ENCODE data around the gene TMTC2. TPM values are rescaled to one million over a fixed set of nuclear protein-coding genes. Genes with fewer than 3 reads are reported as not detected.
"Not testable (repeated sequence)": the region's sequence is repeated elsewhere in the genome, so short reads cannot be mapped to it uniquely, and the experiment has no call there.

TMTC2 gene
- total RNA-seq, 1 experiment from 2014 or later = 3.1 TPM

GRCh38 chr12:82758749-82759330 lies 72.1 kb downstream of the TMTC2 start:
- in situ Hi-C loops (cut with HindIII; ENCODE audit: low pct_unique_long_range_greater_than_20kb, low sequenced_read_pairs) = no loop called here
- DNase-seq (ENCODE audit: low read depth) = no peak

GRCh38 chr12:82760423-82760822 lies 73.7 kb downstream of the TMTC2 start:
- no peak for DNase-seq (ENCODE audit: low read depth)
- in situ Hi-C loops (cut with HindIII; ENCODE audit: low pct_unique_long_range_greater_than_20kb, low sequenced_read_pairs) = no loop called here

- in situ Hi-C loops (cut with HindIII; ENCODE audit: low pct_unique_long_range_greater_than_20kb, low sequenced_read_pairs); DNase-seq (ENCODE audit: low read depth): not testable (repeated sequence)
Measured at GRCh38 chr12:82765206-82765605, 78.5 kb downstream of the TMTC2 start.

- in situ Hi-C loops (cut with HindIII; ENCODE audit: low pct_unique_long_range_greater_than_20kb, low sequenced_read_pairs) = no loop called here
- DNase-seq (ENCODE audit: low read depth) = no peak
Measured at GRCh38 chr12:82765971-82766705, 79.4 kb downstream of the TMTC2 start.

GRCh38 chr12:82774666-82775065 lies 88.0 kb downstream of the TMTC2 start:
- DNase-seq (ENCODE audit: low read depth) = no peak
- in situ Hi-C loops (cut with HindIII; ENCODE audit: low pct_unique_long_range_greater_than_20kb, low sequenced_read_pairs) = no loop called here

- no peak for DNase-seq (ENCODE audit: low read depth)
- in situ Hi-C loops (cut with HindIII; ENCODE audit: low pct_unique_long_range_greater_than_20kb, low sequenced_read_pairs) = no loop called here
Measured at GRCh38 chr12:82780517-82780916, 93.8 kb downstream of the TMTC2 start.

GRCh38 chr12:82781309-82781997 lies 94.7 kb downstream of the TMTC2 start:
- in situ Hi-C loops (cut with HindIII; ENCODE audit: low pct_unique_long_range_greater_than_20kb, low sequenced_read_pairs) = no loop called here
- DNase-seq (ENCODE audit: low read depth) = no peak

GRCh38 chr12:82783435-82783834 lies 96.7 kb downstream of the TMTC2 start:
- no peak for DNase-seq (ENCODE audit: low read depth)
- in situ Hi-C loops (cut with HindIII; ENCODE audit: low pct_unique_long_range_greater_than_20kb, low sequenced_read_pairs) = no loop called here

GRCh38 chr12:82787016-82787415 lies 100.3 kb downstream of the TMTC2 start:
- in situ Hi-C loops (cut with HindIII; ENCODE audit: low pct_unique_long_range_greater_than_20kb, low sequenced_read_pairs) = no loop called here

GRCh38 chr12:82788594-82788993 lies 101.9 kb downstream of the TMTC2 start:
- in situ Hi-C loops (cut with HindIII; ENCODE audit: low pct_unique_long_range_greater_than_20kb, low sequenced_read_pairs) = no loop called here
- DNase-seq (ENCODE audit: low read depth) = no peak

More at GRCh38 chr12:82787016-82787415, 100.3 kb downstream of the TMTC2 start:
- no peak for DNase-seq (ENCODE audit: low read depth)

GRCh38 chr12:82789674-82790073 lies 103.0 kb downstream of the TMTC2 start:
- in situ Hi-C loops (cut with HindIII; ENCODE audit: low pct_unique_long_range_greater_than_20kb, low sequenced_read_pairs) = no loop called here
- DNase-seq (ENCODE audit: low read depth) = no peak

- no peak for DNase-seq (ENCODE audit: low read depth)
- in situ Hi-C loops (cut with HindIII; ENCODE audit: low pct_unique_long_range_greater_than_20kb, low sequenced_read_pairs) = no loop called here
Measured at GRCh38 chr12:82793751-82794281, 107.1 kb downstream of the TMTC2 start.

- DNase-seq (ENCODE audit: low read depth) = no peak
- in situ Hi-C loops (cut with HindIII; ENCODE audit: low pct_unique_long_range_greater_than_20kb, low sequenced_read_pairs) = no loop called here
Measured at GRCh38 chr12:82797480-82797879, 110.8 kb downstream of the TMTC2 start.

- DNase-seq (ENCODE audit: low read depth) = no peak
- in situ Hi-C loops (cut with HindIII; ENCODE audit: low pct_unique_long_range_greater_than_20kb, low sequenced_read_pairs) = no loop called here
Measured at GRCh38 chr12:82800185-82800584, 113.5 kb downstream of the TMTC2 start.

GRCh38 chr12:82801951-82802610 lies 115.4 kb downstream of the TMTC2 start:
- no peak for DNase-seq (ENCODE audit: low read depth)
- in situ Hi-C loops (cut with HindIII; ENCODE audit: low pct_unique_long_range_greater_than_20kb, low sequenced_read_pairs) = no loop called here

GRCh38 chr12:82803201-82803600 lies 116.5 kb downstream of the TMTC2 start:
- in situ Hi-C loops (cut with HindIII; ENCODE audit: low pct_unique_long_range_greater_than_20kb, low sequenced_read_pairs) = no loop called here
- DNase-seq (ENCODE audit: low read depth) = no peak

GRCh38 chr12:82804601-82805000 lies 117.9 kb downstream of the TMTC2 start:
- in situ Hi-C loops (cut with HindIII; ENCODE audit: low pct_unique_long_range_greater_than_20kb, low sequenced_read_pairs) = no loop called here
- DNase-seq (ENCODE audit: low read depth) = no peak

GRCh38 chr12:82805004-82805403 lies 118.3 kb downstream of the TMTC2 start:
- in situ Hi-C loops (cut with HindIII; ENCODE audit: low pct_unique_long_range_greater_than_20kb, low sequenced_read_pairs) = not testable (repeated sequence)

More at GRCh38 chr12:82805004-82805403, 118.3 kb downstream of the TMTC2 start:
- not testable (repeated sequence) for DNase-seq (ENCODE audit: low read depth)

Data from Caki2 (cell line).